DMS79 treated with DMSO at 0.1 percent for 48 hours (cell line): ENCODE data around the gene HP.

ENCODE experiments used
- DNase-seq: peaks from one replicate; lab custom pipeline; 2025; lab: John Stamatoyannopoulos, UW

Gene HP

GRCh38 chr16:72085002-72085401 is 30.7 kb downstream of the HP start:
- no peak for DNase-seq

GRCh38 chr16:72091217-72091616 is 36.9 kb downstream of the HP start:
- no peak for DNase-seq

DNA sequence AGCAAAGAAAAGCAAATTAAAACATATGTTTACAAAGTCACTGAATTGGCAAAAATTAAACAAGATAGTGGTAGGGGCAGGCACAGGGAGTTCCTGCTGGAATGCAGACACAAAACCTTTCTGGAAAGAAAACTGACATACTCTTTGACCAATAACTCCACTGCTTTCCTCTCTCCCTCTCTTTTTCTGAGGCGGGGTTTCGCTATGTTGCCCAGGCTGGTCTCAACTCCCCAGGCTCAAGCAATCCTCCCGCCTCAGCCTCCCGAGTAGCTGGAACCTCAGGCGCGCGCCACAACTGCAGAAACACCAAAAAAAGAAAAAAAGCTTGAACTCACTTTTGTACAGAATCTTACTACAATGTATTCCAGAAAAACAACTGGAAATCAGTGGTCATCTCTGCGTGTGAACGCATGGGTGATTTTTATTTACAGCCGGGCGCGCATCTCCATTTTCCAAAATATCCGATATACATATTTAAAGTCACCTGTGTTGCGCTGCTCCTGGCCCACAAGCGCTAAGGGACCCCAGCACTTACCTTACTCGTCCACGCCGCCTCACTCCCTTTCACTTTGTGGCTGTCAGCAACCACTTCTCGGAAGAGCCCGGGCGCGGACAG is 38.6 kb downstream of the HP start:
- no peak for DNase-seq

- DNase-seq, result peak; percentile 88
These were observed 39.4 kb downstream of the HP start, which contains the start of the genes DHX38 and TXNL4B for GRCh38 chr16:72093448-72094265. Gene DHX38, plus strand, starts transcription at chr16:72093847. Its CDS starts 2,311 bp downstream, at chr16:72096158. Gene TXNL4B, minus strand, starts transcription at chr16:72093620. Its CDS starts 2,871 bp downstream, at chr16:72090749.

- DNase-seq, result no peak
These were observed 39.9 kb downstream of the HP start for GRCh38 chr16:72094266-72094610.

DNA sequence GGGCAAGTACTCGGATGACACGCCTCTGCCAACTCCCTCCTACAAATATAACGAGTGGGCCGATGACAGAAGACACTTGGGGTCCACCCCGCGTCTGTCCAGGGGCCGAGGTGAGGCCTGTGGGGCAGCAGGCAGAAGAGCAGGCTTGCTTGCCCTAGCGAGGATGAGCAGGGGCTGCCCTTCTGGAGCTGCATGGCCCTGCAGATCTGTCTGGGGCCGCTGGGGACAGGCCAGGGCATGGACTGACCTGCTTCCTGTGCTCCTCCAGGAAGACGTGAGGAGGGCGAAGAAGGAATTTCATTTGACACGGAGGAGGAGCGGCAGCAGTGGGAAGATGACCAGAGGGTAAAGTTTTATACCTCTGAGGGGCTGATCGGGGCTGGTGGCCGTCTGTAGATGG is 44.6 kb downstream of the HP start:
- DNase-seq, result no peak

DNA sequence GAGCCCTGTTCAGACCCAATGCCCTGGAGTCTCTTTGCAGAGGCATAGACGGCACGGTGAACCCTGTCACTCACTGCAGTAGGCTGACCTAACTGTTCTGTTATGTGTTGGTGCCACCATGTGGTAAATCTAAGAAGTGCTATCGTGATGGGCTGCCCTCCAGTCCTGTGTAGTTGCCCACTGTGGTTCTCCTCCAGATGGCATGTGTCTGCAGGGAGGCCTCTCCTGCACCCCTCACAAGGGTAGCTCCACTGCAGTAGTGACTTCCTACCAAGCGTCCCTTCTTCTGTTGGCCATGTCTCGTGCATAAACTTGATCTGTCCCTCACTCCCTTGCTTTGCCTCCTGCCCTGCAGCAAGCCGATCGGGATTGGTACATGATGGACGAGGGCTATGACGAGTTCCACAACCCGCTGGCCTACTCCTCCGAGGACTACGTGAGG is 45.1 kb downstream of the HP start:
- DNase-seq, result peak; percentile 11

- DNase-seq, result no peak
These were observed 46.9 kb downstream of the HP start for GRCh38 chr16:72101195-72101594.

DNA sequence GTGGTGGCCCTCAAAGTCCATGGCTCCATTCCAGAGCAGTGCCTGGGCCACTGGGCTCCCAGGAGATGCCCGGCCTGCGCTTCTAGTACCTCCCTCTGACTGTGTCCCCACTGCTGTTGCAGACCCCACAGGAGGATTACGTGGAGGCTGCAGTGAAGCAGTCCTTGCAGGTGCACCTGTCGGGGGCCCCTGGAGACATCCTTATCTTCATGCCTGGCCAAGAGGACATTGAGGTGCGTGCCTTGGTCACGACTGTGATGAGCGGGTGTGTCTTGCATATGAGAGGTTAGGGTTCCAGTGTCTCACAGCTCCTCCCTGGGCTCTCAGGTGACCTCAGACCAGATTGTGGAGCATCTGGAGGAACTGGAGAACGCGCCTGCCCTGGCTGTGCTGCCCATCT is 50.6 kb downstream of the HP start:
- no peak for DNase-seq

GRCh38 chr16:72105978-72106377 is 51.7 kb downstream of the HP start:
- DNase-seq, result no peak

GRCh38 chr16:72107371-72107770 is 53.1 kb downstream of the HP start:
- no peak for DNase-seq

- DNase-seq, result no peak
These were observed 54.2 kb downstream of the HP start for GRCh38 chr16:72108353-72109102.

- DNase-seq, result no peak
These were observed 55.0 kb downstream of the HP start for GRCh38 chr16:72109300-72109699.

- DNase-seq, result no peak
These were observed 55.7 kb downstream of the HP start for GRCh38 chr16:72109966-72110530.
